ENCODE results near the gene UBE2D4.
A peak's percentile ranks its signal among the peaks of the same experiment; 100 is the strongest.
"Not testable (repeated sequence)": the region's sequence is repeated elsewhere in the genome, so short reads cannot be mapped to it uniquely, and the experiment has no call there.

UBE2D4 gene

GRCh38 chr7:43925984-43926797 is at the start of gene UBE2D4:
Gene UBE2D4, plus strand, starts transcription at chr7:43926436. Its CDS starts 97 bp downstream, at chr7:43926533.
- DNase-seq = peak; percentile 90

GRCh38 chr7:43876976-43877745 is 49.1 kb upstream of the UBE2D4 start:
- no peak for DNase-seq

GRCh38 chr7:43877968-43878864 is 48.0 kb upstream of the UBE2D4 start:
- DNase-seq = no peak

- no peak for DNase-seq
These were observed 47.4 kb upstream of the UBE2D4 start for GRCh38 chr7:43878867-43879266.

- no peak for DNase-seq
These were observed 46.8 kb upstream of the UBE2D4 start for GRCh38 chr7:43879477-43879876.

- DNase-seq = no peak
These were observed 45.6 kb upstream of the UBE2D4 start for GRCh38 chr7:43880596-43880995.

- DNase-seq = no peak
These were observed 42.0 kb upstream of the UBE2D4 start for GRCh38 chr7:43884209-43884608.

- no peak for DNase-seq
These were observed 41.6 kb upstream of the UBE2D4 start for GRCh38 chr7:43884617-43885016.

- no peak for DNase-seq
These were observed 37.0 kb upstream of the UBE2D4 start for GRCh38 chr7:43888993-43889945.

GRCh38 chr7:43890468-43890867 is 35.8 kb upstream of the UBE2D4 start:
- no peak for DNase-seq

GRCh38 chr7:43891069-43891955 is 34.9 kb upstream of the UBE2D4 start:
- DNase-seq = no peak

- no peak for DNase-seq
These were observed 30.3 kb upstream of the UBE2D4 start for GRCh38 chr7:43895847-43896415.

- not testable (repeated sequence) for DNase-seq
These were observed 27.7 kb upstream of the UBE2D4 start for GRCh38 chr7:43898571-43898970.

GRCh38 chr7:43902542-43903054 is 23.6 kb upstream of the UBE2D4 start:
- DNase-seq = no peak

GRCh38 chr7:43904533-43905208 is 21.6 kb upstream of the UBE2D4 start:
- DNase-seq = no peak

- no peak for DNase-seq
These were observed 20.9 kb upstream of the UBE2D4 start for GRCh38 chr7:43905209-43905946.

- DNase-seq = peak; percentile 53
These were observed 20.3 kb upstream of the UBE2D4 start for GRCh38 chr7:43905956-43906330.

- peak; percentile 71 for DNase-seq
These were observed 19.8 kb upstream of the UBE2D4 start, which contains the start of gene URGCP for GRCh38 chr7:43906331-43907010. Gene URGCP, minus strand, starts transcription at chr7:43906596. Its CDS starts 21 bp downstream, at chr7:43906575.
